NCI-H1694 treated with DMSO at 0.1 percent for 48 hours (cell line): ENCODE measurements around the gene UBASH3B.

Experiments used
- DNase-seq: peaks from one replicate; lab custom pipeline; 2025; lab: John Stamatoyannopoulos, UW

The UBASH3B gene

DNA sequence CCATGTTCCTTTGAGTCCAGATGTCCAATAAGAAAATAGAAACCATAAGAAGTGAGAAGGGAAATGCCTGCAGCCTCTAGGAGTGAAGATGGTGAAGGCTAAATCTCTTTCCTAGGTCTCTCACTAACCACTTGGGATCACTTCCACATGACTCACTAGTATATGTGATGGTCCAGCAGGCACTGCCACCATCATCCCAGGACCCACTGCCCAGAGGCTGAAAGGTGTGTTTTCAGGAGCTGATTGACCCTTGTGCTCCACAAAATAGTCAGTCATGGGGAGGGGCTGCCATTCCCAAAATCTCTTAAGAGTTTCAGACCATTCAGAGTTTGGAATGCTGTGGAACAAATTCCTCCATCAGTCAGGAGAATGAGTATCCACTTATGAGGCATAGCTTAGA is 22.9 kb downstream of the UBASH3B start:
- DNase-seq, result no peak

DNA sequence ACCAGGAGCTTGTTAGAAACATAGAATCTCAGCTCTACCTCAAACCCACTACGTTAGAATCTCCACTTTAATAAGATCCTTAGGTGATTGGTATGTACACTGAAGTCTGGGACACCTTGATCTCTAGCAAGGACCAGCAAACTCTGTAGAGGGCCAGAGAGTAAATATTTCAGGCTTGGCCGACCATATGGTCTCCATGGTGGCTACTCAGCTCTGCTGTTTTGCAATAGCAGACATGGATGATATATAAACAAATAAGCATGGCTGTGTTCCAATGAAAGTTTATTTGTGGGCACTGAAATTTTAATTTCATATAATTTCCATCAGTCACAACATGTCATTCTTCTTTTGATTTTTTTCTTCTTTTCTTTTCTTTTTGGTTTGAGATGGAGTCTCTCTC is 23.9 kb downstream of the UBASH3B start:
- DNase-seq, result no peak

DNA sequence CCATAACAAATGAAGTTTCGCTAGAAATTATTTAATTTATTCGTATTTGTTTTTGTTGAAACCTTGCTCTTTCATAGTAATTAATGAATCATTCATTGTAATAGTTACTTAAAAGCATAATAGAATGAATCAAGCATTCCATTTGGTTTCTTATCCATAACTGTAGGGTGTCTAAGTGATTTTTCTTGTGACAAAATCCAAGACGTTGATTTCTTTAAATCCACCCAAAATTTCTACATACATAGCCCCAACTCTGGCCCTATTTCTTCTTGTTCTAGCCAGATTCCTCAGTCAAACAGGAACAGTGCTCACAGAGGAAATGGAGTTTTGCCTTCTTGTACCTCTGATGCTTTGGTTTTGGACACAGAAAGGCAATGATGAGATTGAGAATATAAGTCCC is 25.5 kb downstream of the UBASH3B start:
- no peak for DNase-seq

DNA sequence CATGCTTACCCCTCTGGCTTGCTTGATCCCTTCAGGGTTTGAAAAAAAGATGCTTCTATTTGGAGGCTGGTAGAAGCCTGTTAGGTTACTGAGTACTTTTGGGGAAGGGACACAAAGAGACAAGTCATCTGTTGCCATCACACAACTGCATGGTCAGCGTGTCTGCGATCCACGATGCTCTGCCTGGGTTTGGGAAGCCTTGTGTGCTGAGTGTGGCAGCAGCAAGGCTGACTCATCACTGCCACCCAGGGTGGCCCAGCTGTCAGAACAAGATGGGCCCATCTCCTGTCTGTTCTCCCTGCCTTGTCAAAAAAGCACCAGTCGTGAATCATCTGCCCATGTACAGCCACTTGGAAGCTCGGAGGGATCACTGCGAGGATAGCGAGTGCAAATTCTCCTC is 26.2 kb downstream of the UBASH3B start:
- peak; percentile 8 for DNase-seq

DNA sequence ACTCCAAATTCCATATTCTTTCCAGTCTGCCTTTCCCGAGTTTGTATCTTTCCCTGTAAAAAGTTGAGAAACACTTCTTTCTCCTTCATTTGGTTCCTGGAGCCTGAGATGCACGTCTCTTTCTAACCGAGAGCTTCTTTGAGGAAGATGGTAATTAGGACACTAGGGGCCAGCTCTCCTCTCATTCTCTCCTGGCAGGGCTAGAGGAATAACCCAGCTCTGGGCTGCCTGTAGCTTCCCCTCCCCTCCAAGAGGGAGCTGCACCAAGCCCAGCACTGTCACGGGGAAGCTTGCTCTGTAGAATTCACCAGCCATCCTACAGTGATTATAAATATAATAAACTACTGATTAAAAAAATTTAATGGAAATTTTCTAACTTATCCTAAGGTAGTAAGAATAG is 26.9 kb downstream of the UBASH3B start:
- DNase-seq, result no peak

DNA sequence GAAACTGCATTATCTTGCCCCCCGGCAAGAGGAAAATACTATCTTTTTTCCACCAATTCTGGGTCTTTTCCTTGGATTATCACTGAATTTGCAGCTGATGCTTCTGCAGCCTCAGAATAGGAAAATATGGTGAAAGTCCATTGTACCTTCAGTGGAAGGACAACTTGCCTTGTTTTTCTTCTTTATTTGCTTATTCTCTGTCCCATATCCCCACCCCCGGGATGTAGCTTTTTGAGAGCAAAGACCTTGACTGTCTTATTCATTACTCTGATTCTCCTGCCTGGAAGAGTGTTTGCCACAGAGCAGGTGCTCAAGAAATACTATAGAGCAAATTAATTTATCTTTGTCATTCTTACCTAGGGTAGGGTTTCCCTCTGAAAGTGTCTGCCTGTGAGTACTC is 29.5 kb downstream of the UBASH3B start:
- no peak for DNase-seq

DNA sequence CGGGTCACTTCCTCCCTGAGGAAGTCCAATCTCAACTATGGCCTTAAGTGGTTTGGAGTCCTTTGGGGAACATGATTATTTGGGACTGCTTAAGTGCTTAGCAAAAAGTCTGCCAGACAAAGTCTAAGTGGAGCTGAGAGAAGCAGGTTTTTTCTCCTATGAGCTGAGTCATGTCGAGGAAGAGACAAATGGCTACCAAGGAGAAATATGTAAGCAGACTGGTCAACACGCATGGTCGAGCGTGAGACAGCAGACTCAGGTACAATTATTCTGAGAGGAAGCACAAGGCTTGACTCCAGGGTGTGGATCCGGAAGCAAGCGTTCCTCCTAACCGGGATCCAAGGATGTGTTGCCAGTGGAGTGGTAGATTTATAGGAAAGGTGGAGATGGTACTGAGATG is 30.6 kb downstream of the UBASH3B start:
- DNase-seq, result no peak

DNA sequence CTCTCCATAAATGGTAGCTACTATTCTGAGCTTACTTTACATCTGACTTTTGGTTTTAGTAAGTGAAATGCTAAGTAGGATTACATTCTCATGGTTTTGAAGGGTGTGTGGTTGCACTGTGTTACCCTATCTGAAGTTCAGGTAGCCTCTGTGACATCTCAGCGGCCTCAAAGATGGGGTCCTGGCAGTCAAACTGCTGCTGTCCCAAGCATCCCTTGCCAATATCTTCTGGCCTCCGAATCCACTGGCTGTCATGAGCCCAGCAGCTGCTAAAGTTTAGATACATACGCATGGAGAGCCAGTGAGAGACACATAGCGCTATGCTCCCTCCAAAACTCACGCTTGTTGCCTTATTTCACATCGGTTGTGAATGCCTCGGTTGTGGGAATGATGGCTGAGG is 34.9 kb downstream of the UBASH3B start:
- DNase-seq, result no peak

DNA sequence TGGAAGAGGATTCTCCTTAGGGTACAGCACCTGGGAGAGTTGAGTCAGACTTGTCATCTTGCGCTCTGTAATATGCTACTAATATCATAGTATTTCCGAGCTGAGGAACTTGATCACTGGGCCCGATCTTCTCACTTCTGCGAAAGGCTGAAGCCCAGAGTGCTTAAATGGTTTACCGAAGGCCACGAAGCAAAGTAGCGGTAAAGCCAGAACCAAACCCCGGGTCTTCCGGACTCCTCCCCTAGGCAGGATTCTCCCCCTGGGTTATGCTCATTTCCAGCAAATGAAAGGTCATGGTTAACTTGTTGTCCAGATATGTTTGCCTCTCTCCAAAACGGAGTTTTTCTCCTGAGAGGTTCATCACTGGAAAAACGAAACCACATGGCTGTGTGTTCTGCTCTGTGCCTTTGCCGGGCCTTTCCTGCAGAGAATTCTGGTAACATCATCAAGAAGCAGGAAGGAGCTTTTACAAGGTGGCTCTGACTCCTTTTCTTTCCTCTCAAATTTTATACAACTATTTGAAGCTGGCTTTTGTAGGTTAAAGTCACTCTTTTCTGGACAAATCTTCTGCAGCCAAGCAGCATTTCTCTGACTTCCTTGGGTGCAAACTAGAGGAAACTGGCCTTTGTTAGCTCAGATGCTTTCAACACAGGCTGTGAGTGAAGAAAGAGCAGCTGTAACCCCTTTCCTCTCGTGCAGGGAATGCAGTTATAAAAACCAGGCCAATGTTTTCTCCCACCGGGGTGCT is 35.5 kb downstream of the UBASH3B start:
- DNase-seq, result no peak

DNA sequence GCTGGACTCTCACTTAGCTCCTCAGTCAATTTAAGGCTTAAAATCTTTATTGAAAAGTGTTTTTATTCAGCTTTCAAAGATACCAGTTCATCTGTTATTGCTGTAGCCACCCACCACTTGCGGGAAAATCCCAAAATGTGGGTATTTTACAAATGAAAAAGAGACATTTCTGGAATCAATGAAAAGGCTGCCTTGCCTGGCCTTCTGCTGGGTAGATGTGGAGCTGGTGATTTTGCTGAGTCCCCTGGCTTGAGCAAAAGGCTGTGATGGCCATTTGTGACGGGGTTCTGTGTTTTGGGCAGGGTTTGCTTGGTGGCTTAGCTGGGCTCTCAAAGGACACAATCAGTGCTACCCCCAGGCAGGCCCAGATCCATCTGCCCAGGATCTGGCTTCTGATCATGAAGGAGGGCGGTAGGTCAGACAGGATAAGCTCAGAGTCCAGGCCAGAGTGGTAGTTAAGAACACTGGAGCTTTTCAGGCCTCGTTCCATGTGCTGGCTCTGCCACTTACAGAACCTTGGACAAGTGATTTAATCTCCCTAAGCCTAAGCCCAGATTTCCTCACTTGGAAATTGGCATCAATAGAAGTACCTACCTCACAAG is 36.1 kb downstream of the UBASH3B start:
- DNase-seq, result no peak

DNA sequence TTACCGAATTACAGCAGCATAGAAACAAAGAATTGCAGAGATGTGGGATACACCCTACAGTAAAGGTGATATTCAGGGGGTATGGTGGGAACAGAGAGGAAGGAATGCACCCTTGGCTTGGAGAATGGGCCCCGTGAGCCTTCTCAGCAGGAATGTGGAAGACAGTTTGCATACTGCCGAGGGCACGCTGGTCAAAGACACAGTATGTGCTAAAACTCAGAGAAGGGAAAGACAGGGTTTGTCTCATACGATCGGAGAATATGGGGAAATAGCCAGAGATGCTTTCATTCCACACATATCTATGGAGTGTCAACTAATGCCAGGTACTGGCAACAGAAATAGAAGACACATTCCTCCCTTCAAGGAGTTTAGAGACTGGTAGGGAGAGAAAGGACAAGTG is 36.9 kb downstream of the UBASH3B start:
- no peak for DNase-seq

DNA sequence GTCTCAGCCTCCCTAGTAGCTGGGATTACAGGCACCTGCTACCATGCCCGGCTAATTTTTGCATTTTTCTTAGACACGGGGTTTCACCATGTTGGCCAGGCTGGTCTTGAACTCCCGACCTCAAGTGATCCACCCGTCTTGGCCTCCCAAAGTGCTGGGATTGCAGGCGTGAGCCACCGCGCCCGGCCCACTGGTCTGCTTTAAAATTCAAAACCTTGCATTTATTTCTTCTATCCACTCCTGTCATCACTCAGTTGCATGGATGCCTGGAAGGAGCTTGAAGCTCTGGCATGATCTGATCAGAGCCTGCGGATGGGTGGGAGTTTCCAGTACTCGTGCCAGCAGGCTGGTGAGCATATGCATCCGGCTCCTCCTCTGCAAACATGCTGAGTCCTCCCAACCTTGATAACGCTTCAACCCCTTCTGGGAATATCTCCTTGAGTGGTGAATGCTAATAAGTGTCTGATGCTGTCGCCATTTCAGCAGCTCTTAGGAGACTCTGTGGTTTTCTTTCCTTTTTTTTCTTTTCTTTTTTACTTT is 39.6 kb downstream of the UBASH3B start:
- no peak for DNase-seq

DNA sequence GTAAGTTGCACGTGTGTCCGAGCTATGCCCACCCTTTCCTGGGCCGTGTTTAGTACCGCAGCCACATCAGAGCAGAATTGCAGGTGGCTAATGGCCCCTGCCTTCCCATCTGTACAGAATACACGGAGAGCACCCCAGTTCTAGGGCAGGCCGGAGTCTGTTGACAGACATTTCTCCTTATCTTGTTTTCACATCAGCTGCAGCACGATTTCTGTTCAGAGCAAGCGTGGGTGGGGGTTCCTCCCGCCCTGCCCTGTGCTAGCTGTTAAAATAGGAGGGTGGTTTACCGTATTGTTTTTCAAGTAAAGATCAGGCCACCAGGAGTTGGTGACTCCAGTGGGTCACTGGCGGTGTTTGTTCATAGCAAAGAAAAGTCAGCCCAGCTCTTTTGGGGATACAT is 41.1 kb downstream of the UBASH3B start:
- no peak for DNase-seq

DNA sequence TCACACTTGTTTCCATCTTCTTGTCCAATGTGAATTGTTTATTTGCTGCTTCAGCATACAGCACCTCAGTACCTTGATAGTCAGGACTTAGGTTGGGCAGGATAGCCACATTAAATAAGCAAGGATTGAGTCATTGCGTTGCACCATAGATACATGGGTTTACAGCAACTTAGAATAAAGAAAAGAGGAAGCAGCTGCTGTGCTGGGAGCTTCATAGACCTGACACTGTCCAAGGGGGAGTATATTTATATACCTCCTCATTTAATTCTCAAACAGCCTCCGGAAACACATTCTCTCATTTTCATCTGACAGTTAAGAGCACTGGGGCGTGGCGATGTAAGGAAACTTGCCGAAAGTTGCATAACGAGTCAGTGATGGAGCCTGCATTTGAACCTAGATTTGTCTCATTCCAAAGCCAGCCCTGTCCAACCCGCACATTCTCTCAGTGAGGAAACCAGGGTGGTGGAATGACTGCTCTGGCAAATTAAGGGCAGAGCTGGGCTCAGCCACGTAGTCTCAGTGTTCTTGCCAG is 42.2 kb downstream of the UBASH3B start:
- DNase-seq, result peak; percentile 3

DNA sequence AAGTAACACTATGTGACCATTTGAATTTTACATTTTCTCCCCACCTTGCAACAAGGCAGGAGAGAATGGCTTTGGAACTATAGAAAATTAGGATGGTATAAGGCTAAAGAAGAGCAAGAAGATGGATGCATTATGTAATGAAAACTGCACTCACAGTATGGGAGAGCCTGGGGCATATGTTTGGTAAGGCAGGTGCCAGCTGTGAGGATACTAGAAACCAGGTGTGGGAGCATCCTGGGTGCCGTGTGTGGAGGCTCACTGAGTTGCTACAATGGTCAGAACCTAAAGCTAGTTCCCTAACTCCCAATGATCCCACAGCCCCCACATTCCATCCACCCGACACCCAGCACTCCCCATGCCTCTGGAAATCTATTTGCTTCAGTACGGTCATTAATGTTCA is 42.9 kb downstream of the UBASH3B start:
- no peak for DNase-seq

DNA sequence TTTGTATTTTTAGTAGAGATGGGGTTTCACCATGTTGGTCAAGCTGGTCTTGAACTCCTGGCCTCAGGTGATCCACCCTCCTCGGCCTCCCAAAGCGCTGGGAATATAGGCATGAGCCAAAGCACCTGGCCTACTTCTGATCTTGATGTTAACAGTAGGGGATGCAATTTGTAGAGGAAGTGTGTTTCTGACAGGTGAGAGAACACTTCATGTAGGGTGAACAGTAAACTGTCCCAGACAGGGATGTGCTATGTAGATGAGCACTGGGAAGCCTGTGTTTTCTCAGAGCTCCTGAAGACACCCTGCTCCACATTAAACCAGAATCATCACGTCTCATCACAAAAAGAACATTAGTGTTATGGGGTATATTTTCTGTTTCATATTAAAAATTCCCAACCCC is 45.1 kb downstream of the UBASH3B start:
- DNase-seq, result no peak

DNA sequence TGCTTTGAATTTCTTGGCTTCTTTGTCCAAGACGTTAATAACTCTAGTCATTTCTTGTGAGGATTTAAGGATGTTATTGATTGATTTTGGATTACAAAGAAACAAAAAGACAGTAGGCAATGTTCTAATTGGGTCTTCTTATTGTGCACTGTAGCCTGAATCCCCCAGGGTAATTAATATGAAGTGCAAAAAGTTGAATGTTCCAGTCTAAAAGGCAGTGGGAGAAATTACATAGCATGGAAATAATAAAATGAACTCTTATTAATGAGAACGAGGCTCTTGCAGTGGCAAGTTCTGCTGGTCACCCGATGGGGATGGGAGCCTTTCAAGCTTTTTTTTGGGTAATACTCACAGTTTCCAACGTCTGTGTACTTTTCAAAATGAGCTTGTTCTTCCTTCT is 45.6 kb downstream of the UBASH3B start:
- no peak for DNase-seq

DNA sequence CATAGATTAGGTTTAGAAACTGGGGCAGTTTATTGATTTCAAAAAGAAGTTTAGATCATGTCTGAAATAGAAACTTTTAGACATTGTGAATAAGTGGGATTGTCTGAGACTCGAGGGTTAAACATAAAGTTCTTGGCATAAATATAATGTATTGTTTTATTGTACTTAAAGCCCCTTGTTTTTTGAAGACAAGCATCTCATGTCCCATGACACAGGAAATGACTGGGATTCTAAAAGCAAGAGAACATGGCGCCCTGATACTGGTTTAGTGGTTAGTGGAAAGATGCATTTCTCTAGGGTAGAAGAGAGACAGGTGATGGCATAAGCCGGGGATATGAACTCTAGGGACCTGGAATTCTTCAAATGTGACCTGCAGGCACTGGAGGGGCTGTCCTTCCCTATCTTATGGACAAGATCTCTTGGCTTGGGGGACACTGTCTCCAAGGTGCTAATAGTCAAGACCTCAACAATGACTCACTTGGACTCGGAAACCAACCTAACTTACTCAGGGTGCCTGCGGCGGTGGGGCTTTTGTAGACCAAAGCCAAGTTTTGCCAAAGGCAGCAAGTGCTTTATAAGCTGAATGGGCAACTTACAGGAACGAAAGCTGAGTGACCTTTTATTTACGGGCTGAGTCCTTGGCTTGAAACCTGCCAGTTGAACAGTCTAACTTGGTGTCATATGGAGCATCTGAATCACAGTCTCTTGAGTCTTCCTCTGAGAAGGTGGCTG is 48.2 kb downstream of the UBASH3B start:
- no peak for DNase-seq

DNA sequence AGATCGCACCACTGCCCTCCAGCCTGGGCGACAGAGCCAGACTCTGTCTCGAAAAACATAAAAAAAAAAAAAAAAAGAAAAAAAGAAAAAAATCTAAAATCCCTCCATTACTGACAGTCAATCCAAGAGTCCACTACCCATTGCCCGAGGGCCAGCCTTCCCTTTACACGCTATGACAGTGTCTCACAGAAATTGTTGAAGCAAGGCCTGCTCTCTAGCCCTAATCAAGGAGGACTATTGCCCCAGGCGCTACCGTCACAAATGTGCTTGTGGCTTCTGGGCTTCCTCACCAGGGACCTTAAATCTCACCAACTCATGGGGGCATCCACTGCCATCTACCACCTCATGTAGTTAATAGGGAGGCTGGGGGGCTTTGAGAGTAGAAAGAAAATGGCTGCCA is 49.9 kb downstream of the UBASH3B start:
- no peak for DNase-seq

DNA sequence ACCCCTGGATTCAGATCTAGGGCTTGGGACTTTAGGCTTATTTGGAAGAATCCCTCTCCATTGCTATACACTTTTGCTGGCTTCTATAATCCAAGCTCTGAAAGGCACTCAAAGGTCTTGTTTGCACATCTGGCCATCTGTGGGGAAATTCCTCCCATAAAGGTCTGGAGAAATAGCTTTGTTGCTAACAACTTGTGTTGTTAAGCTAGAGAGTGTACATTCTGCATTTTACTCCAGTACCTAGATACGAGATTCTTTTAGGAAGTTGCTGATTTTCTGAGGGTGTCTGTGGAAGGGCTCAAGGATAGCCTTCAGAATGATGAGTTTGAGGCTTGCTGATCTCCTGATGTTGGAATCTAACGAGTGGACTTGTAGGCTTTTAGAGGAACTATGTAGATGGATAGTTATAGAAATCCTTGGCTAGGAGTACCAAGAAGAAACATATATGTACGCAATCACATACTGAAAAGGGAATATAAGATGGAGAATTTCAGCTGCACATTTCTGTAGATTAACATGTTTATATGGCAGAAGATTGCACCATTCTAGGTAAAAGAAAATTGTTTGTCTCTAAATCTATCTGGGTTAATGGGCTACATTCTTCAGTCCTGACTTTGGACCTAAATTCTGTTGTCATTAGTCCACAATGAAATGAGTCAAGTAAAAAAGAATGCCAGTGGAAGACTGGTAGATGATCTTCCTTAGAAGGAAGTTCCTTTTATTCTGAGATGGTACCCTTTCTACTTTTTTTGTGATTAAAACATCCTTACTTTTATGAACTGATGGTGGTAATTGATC is 51.0 kb downstream of the UBASH3B start:
- no peak for DNase-seq

DNA sequence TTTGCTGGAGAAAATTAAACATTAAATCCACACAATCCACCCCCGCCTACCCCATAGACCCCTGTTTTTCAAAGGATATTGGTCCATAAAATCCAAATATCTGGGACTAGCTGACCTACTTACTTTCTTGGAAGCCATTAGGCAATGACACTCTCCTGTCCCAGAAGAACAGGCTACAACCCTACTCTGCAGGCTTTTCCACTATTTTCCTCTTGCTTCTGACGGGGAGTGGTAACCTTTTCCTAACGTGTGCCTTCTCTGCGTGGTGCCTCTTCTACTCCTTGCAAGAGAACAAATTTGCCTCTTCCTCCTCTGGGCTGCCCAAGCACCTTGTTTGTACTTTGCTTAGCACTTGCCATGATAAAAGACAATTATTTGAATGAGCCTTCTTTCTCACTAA is 51.6 kb downstream of the UBASH3B start:
- DNase-seq, result no peak

DNA sequence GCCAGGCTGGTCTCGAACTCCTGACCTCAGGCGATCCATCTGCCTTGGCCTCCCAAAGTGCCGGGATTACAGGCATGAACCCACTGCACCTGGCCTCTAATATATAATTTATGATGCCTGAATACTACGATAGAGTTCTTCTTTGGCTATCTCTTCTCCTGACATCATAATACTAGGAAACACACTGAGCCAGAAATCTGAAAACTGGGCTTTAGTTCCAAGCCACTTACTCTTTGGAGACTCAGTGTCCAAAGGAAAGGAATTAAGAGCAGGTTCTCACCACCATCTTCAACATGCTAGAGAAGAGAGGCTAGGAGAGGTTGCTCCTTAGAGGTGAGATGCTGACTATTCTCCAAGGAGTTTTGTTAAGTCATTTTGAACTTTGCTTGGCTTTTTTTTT is 52.4 kb downstream of the UBASH3B start:
- no peak for DNase-seq
